ENCODE measurements around the gene PEBP1. TPM values are rescaled to one million over a fixed set of nuclear protein-coding genes. Genes with fewer than 3 reads are reported as not detected.

PEBP1 gene
- total RNA-seq: 184 and 204 TPM in 2 replicates

GRCh38 chr12:118135788-118136558 is at the start of gene PEBP1:
Gene PEBP1 (plus strand): TSS chr12:118136124. CDS start chr12:118136210, 86 bp downstream.

GRCh38 chr12:118103601-118104382 is 32.1 kb upstream of the PEBP1 start, which contains the start of gene VSIG10:
Gene VSIG10 (minus strand): TSS chr12:118104011. CDS start chr12:118103671, 340 bp downstream.

Other genes with a start within 250 kb of the PEBP1 start
- under 0.01 TPM in 1 of 2 replicates, not detected in the other for gene KSR2, start 167.1 kb upstream of the PEBP1 start, total RNA-seq
- gene RFC5, start 119.4 kb upstream of the PEBP1 start, total RNA-seq: 9.2 and 14.5 TPM in 2 replicates
- 112 and 126 TPM in 2 replicates for gene WSB2, start 74.9 kb upstream of the PEBP1 start, total RNA-seq
- gene VSIG10, start 32.1 kb upstream of the PEBP1 start, total RNA-seq: 15.2 and 19.8 TPM in 2 replicates
- 16.1 and 21.3 TPM in 2 replicates for gene TAOK3, start 236.8 kb downstream of the PEBP1 start, total RNA-seq
- gene SUDS3, start 240.4 kb downstream of the PEBP1 start, total RNA-seq: 37.8 and 39.4 TPM in 2 replicates

Data from tracheal epithelial cell (primary cell).